Psoas muscle (tissue), 8 donors: Measurements from ENCODE around the gene KIF3B. TPM values are rescaled to one million over a fixed set of nuclear protein-coding genes. Genes with fewer than 3 reads are reported as not detected.

Source experiments
- ATAC-seq, 4 donors: fragments of 200-7000 bp; cut with Tn5 transposase; one replicate each; pipeline ENCODE4 v1.9.1; 2020; ENCODE audit warnings: moderate library complexity in 3 of 4, mild to moderate bottlenecking in 2 of 4
- DNase-seq, 2 donors: peaks; one replicate each; pipeline ENCODE4 v3.0.0-alpha.2; 2020
- H3K27ac ChIP-seq: fragments of 200-600 bp; one replicate; pipeline ENCODE4 v1.8.0; 2022
- H3K27me3 ChIP-seq, 3 donors: fragments of 200-600 bp in 1 of 3; one replicate each; pipeline versions ENCODE4 v1.6.1 to v1.8.0; 2013 to 2022; ENCODE audit warnings: low read length in 2 of 3, mild to moderate bottlenecking in 2 of 3, moderate library complexity in 1 of 3; ENCODE audit not compliant: insufficient read depth in 3 of 3
- H3K36me3 ChIP-seq, 2 donors: fragments of 200-600 bp in 1 of 2; one replicate each; pipeline versions ENCODE4 v1.6.1 to v1.8.0; 2013 to 2022; ENCODE audit warnings: low read depth in 1 of 2, mild to moderate bottlenecking in 1 of 2, moderate library complexity in 1 of 2; ENCODE audit not compliant: insufficient read depth in 1 of 2
- H3K4me1 ChIP-seq: fragments of 200-600 bp; one replicate; pipeline ENCODE4 v1.8.0; 2022
- H3K4me3 ChIP-seq: fragments of 200-600 bp; one replicate; pipeline ENCODE4 v1.8.0; 2022; ENCODE audit warnings: mild to moderate bottlenecking
- H3K9me3 ChIP-seq: fragments of 200-600 bp; one replicate; pipeline ENCODE4 v1.8.0; 2022
- CTCF ChIP-seq: fragments of 200-600 bp; IDR thresholded peaks from one replicate; pipeline ENCODE4 v1.8.0; 2022; ENCODE audit warnings: antibody characterized with exemption
- WGBS, 3 donors: extraction: QIAGEN DNeasy Blood & Tissue Kit; methylation state at CpG; one replicate each; pipeline versions ENCODE4 v1.1.6 to v1.1.7; 2013; 5-methylcytosine and 5-hydroxymethylcytosine counted together
- intact Hi-C, 2 donors: fragments of 100-400 bp; cut with DNase I; formaldehyde crosslinking; loops; one replicate each; pipeline versions ENCODE4 v1.11.0 to v1.14.2; 2022
- polyA plus RNA-seq, 3 donors: library from polyadenylated mRNA; stranded (reverse); fragments of 200-250 nt; gene quantifications; one replicate each; pipeline ENCODE4 v1.2.3, GENCODE V29; 2013
- total RNA-seq, 4 donors: library from RNA; stranded (reverse); fragmentation: NEBNext Ultra II Directional in 2 of 4; extraction: Animal tissue kit (Norgen Biotek cat#: 25700) in 2 of 4; gene quantifications; one replicate each; pipeline versions ENCODE4 v1.2.1 to v1.2.4, GENCODE V29; 2021 to 2023
- donor health status: healthy with polysubstance abuse.
- donor health status: DM: no; HTN: no; CAD: no; lungs with moderate emphysema.
- donor health status: Bipolar disorder and iron deficiency.
- donor health status: healthy.
- donor health status: DM: yes; HTN: yes; CAD: no.
- donor health status: DM: no; HTN: no; CAD: no.
- donor health status: DM: no; HTN: no; CAD: no.
- donor health status: DM: yes; HTN: yes; CAD: no.

KIF3B gene
- total and polyA plus RNA-seq, 7 donors, result 3.3 to 11.4 (median 7.5) TPM

GRCh38 chr20:32294071-32294470, 16.6 kb downstream of the KIF3B start:
- no peaks in the 10 kb centered on the region for H3K36me3 ChIP-seq
- no peaks in the 10 kb centered on the region for H3K9me3 ChIP-seq
- ATAC-seq (no peak), DNase-seq (no peak)
- no peak overlapping the region for H3K4me3 ChIP-seq
- H3K27me3 ChIP-seq, result no peaks in the 10 kb centered on the region
- H3K27ac ChIP-seq, result no peak overlapping the region
- no peak for TF ChIP-seq CTCF
- peaks cover 9% of the 10 kb centered on the region for H3K4me1 ChIP-seq
- 52 to 84% (median 69%) methylated on average over 4 of the region's 4 CpGs for WGBS, 3 donors
- intact Hi-C loops, result no loop called here

GRCh38 chr20:32296412-32296811, 19.0 kb downstream of the KIF3B start:
- DNase-seq, result no peak
- H3K27me3 ChIP-seq, result no peaks in the 10 kb centered on the region
- no peak for ATAC-seq
- peaks cover 9% of the 10 kb centered on the region for H3K4me1 ChIP-seq
- no peaks in the 10 kb centered on the region for H3K36me3 ChIP-seq
- H3K27ac ChIP-seq, result no peak overlapping the region
- intact Hi-C loops, result no loop called here
- no peaks in the 10 kb centered on the region for H3K9me3 ChIP-seq
- 62 to 73% (median 63%) methylated on average over 6 of the region's 6 CpGs for WGBS, 3 donors
- H3K4me3 ChIP-seq, result no peak overlapping the region
- TF ChIP-seq CTCF, result no peak

GRCh38 chr20:32296819-32297420, 19.5 kb downstream of the KIF3B start:
- intact Hi-C loops, result no loop called here

DNA sequence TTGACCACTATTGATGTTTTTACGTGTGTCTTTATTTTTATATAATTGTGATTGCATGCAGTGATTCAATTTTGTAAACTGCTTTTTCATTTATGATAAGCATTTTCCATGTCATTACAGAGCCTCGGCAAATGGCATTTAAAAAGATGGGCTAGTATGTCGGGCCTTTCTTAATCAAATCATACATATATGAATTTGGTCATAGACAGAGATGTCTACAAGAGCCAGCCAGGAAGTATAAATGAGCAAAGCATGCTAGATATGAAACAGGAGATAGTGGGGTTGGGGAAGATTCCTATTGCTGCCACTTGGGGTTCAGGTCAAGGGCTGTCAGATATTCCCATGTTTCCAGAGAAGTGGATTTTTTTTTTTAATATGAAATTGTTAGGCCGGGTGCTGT, 20.0 kb downstream of the KIF3B start:
- no peak for TF ChIP-seq CTCF
- Histone ChIP-seq H3K27ac (no peak overlapping the region), H3K36me3 (no peaks in the 10 kb centered on the region), H3K27me3 (no peaks in the 10 kb centered on the region), H3K4me1 (peaks cover 9% of the 10 kb centered on the region), H3K4me3 (no peak overlapping the region), H3K9me3 (no peaks in the 10 kb centered on the region)
- WGBS, 3 donors, result 85 to 92% (median 88%) methylated on average over 4 of the region's 4 CpGs
- ATAC-seq, result no peak
- intact Hi-C loops, result no loop called here
- no peak for DNase-seq

More at GRCh38 chr20:32296819-32297420, 19.5 kb downstream of the KIF3B start:
- TF ChIP-seq CTCF, result no peak
- no peak for DNase-seq
- Histone ChIP-seq H3K27me3 (no peaks in the 10 kb centered on the region), H3K27ac (no peak overlapping the region), H3K4me3 (no peak overlapping the region), H3K4me1 (peaks cover 9% of the 10 kb centered on the region), H3K36me3 (no peaks in the 10 kb centered on the region), H3K9me3 (no peaks in the 10 kb centered on the region)
- WGBS, 3 donors, result 33 to 59% (median 40%) methylated on average over 6 of the region's 6 CpGs
- no peak for ATAC-seq

GRCh38 chr20:32300647-32301046, 23.2 kb downstream of the KIF3B start:
- Histone ChIP-seq H3K36me3 (no peaks in the 10 kb centered on the region), H3K27me3 (no peaks in the 10 kb centered on the region), H3K4me3 (no peak overlapping the region), H3K4me1 (peaks cover 9% of the 10 kb centered on the region), H3K9me3 (no peaks in the 10 kb centered on the region), H3K27ac (no peak overlapping the region)
- ATAC-seq (no peak), DNase-seq (no peak)
- intact Hi-C loops, result no loop called here
- 92 to 95% (median 94%) methylated on average over 6 of the region's 6 CpGs for WGBS, 3 donors
- TF ChIP-seq CTCF, result no peak
